Activated CD4-positive, alpha-beta T cell treated with anti-CD3 and anti-CD28 coated beads for 36 hours (primary cell): ENCODE measurements around the gene ARID2. TPM values are rescaled to one million over a fixed set of nuclear protein-coding genes. Genes with fewer than 3 reads are reported as not detected.

ENCODE experiments used
- ATAC-seq: fragments of 200-7000 bp; cut with Tn5 transposase; one replicate; pipeline ENCODE4 v1.10.0; 2021; ENCODE audit warnings: mild to moderate bottlenecking, moderate library complexity
- CTCF ChIA-PET: fragments of 350-600 bp; sonication (Branson Sonifier 250); formaldehyde crosslinking; loops from one replicate; lab custom pipeline; 2021; ENCODE audit warnings: antibody characterized with exemption; lab: Charles Lee
- POLR2A ChIA-PET: fragments of 350-600 bp; sonication (Branson Sonifier 250); formaldehyde crosslinking; loops from one replicate; lab custom pipeline; 2021; ENCODE audit warnings: antibody characterized with exemption, inconsistent platforms; lab: Charles Lee
- DNase-seq: peaks from one replicate; pipeline ENCODE4 v3.0.0-alpha.2; 2020
- H3K27ac Mint-ChIP-seq: one replicate; pipeline ENCODE4 v1.8.0; 2021; ENCODE audit warnings: mixed read lengths
- H3K27me3 Mint-ChIP-seq: one replicate; pipeline ENCODE4 v1.8.0; 2021; ENCODE audit warnings: mixed read lengths
- H3K36me3 Mint-ChIP-seq: one replicate; pipeline ENCODE4 v1.8.0; 2021; ENCODE audit warnings: low read depth, mixed read lengths
- H3K4me1 Mint-ChIP-seq: one replicate; pipeline ENCODE4 v1.8.0; 2021; ENCODE audit warnings: mixed read lengths
- H3K4me3 Mint-ChIP-seq: one replicate; pipeline ENCODE4 v1.8.0; 2021; ENCODE audit warnings: mild to moderate bottlenecking, moderate library complexity, mixed read lengths
- H3K9me3 Mint-ChIP-seq: one replicate; pipeline ENCODE4 v1.8.0; 2021; ENCODE audit warnings: low read depth, mixed read lengths
- intact Hi-C, 2 experiments: fragments of 100-400 bp; cut with DNase I in 1 of 2; cut with micrococcal nuclease in 1 of 2; formaldehyde crosslinking; loops; one replicate each; pipeline versions ENCODE4 v1.14.2 to v1.15.1; 2022 to 2024; cut with DNase I, micrococcal nuclease
- total RNA-seq, 2 experiments: library from RNA; stranded (reverse); gene quantifications; one replicate each; pipeline ENCODE4 v1.2.3, GENCODE V29; 2021

The ARID2 gene
- total RNA-seq, 2 experiments from 2014 or later = 24.2 to 28.2 TPM

GRCh38 chr12:45803111-45803510, 73.6 kb downstream of the ARID2 start:
- H3K9me3 Mint-ChIP-seq = no peaks in the 10 kb centered on the region
- no peaks in the 10 kb centered on the region for H3K27me3 Mint-ChIP-seq
- peaks cover 13% of the 10 kb centered on the region for H3K36me3 Mint-ChIP-seq
- no peak overlapping the region for H3K4me3 Mint-ChIP-seq
- ATAC-seq (no peak), DNase-seq (no peak)
- ChIA-PET POLR2A (no interaction called here), CTCF (interaction anchor here (0.9 kb wide), 1 partner anchor 20 kb away, joined by 4 read pairs; no protein-coding TSS in a partner anchor)
- intact Hi-C loops = no loop called here
- peaks cover 50% of the 10 kb centered on the region for H3K4me1 Mint-ChIP-seq
- no peak overlapping the region for H3K27ac Mint-ChIP-seq

GRCh38 chr12:45816652-45817051, 87.1 kb downstream of the ARID2 start:
- H3K27me3 Mint-ChIP-seq = no peaks in the 10 kb centered on the region
- no peak for DNase-seq
- H3K36me3 Mint-ChIP-seq = peaks cover 31% of the 10 kb centered on the region
- no peaks in the 10 kb centered on the region for H3K4me1 Mint-ChIP-seq
- H3K4me3 Mint-ChIP-seq = no peak overlapping the region
- POLR2A ChIA-PET = no interaction called here
- intact Hi-C loops = no loop called here
- no peak overlapping the region for H3K27ac Mint-ChIP-seq
- ATAC-seq = no peak
- H3K9me3 Mint-ChIP-seq = no peaks in the 10 kb centered on the region
- CTCF ChIA-PET = no interaction called here

GRCh38 chr12:45827974-45828373, 98.5 kb downstream of the ARID2 start:
- DNase-seq = no peak
- no peak for ATAC-seq
- CTCF ChIA-PET = interaction anchor here (0.7 kb wide), 1 partner anchor 116 kb away, joined by 3 read pairs; no protein-coding TSS in a partner anchor
- H3K4me1 Mint-ChIP-seq = no peaks in the 10 kb centered on the region
- no peak overlapping the region for H3K4me3 Mint-ChIP-seq
- POLR2A ChIA-PET = no interaction called here
- intact Hi-C loops = no loop called here
- no peaks in the 10 kb centered on the region for H3K27me3 Mint-ChIP-seq
- H3K9me3 Mint-ChIP-seq = peaks cover 5% of the 10 kb centered on the region
- no peak overlapping the region for H3K27ac Mint-ChIP-seq
- peaks cover 46% of the 10 kb centered on the region for H3K36me3 Mint-ChIP-seq

- DNase-seq (no peak), ATAC-seq (no peak)
- ChIA-PET CTCF (interaction anchor here (1.1 kb wide), 1 partner anchor 24 kb away, joined by 3 read pairs; no protein-coding TSS in a partner anchor), POLR2A (no interaction called here)
- intact Hi-C loops = no loop called here
- no peak overlapping the region for H3K27ac Mint-ChIP-seq
- peaks cover 43% of the 10 kb centered on the region for H3K36me3 Mint-ChIP-seq
- no peaks in the 10 kb centered on the region for H3K27me3 Mint-ChIP-seq
- peaks cover 5% of the 10 kb centered on the region for H3K9me3 Mint-ChIP-seq
- H3K4me1 Mint-ChIP-seq = peaks cover 2% of the 10 kb centered on the region
- no peak overlapping the region for H3K4me3 Mint-ChIP-seq
Observed at GRCh38 chr12:45828402-45828801, 98.9 kb downstream of the ARID2 start.

GRCh38 chr12:45831590-45831989, 102.1 kb downstream of the ARID2 start:
- ATAC-seq (no peak), DNase-seq (no peak)
- ChIA-PET POLR2A (no interaction called here), CTCF (no interaction called here)
- Mint-ChIP-seq H3K4me3 (no peak overlapping the region), H3K4me1 (peaks cover 2% of the 10 kb centered on the region), H3K36me3 (peaks cover 39% of the 10 kb centered on the region), H3K27me3 (no peaks in the 10 kb centered on the region), H3K9me3 (peaks cover 5% of the 10 kb centered on the region), H3K27ac (no peak overlapping the region)
- intact Hi-C loops = no loop called here

GRCh38 chr12:45833401-45833800, 103.9 kb downstream of the ARID2 start:
- H3K36me3 Mint-ChIP-seq = peaks cover 36% of the 10 kb centered on the region
- no peaks in the 10 kb centered on the region for H3K27me3 Mint-ChIP-seq
- ChIA-PET CTCF (interaction anchor here (0.9 to 1.0 kb wide), 2 partner anchors 24 to 106 kb away, joined by 3 read pairs; no protein-coding TSS in a partner anchor), POLR2A (no interaction called here)
- ATAC-seq = no peak
- H3K4me3 Mint-ChIP-seq = no peak overlapping the region
- no peak overlapping the region for H3K27ac Mint-ChIP-seq
- no peak for DNase-seq
- intact Hi-C loops = no loop called here
- peaks cover 2% of the 10 kb centered on the region for H3K4me1 Mint-ChIP-seq
- H3K9me3 Mint-ChIP-seq = peaks cover 5% of the 10 kb centered on the region

GRCh38 chr12:45834809-45835208, 105.3 kb downstream of the ARID2 start:
- H3K36me3 Mint-ChIP-seq = peaks cover 39% of the 10 kb centered on the region
- intact Hi-C loops = no loop called here
- H3K4me1 Mint-ChIP-seq = peaks cover 2% of the 10 kb centered on the region
- H3K27me3 Mint-ChIP-seq = no peaks in the 10 kb centered on the region
- ATAC-seq (no peak), DNase-seq (no peak)
- CTCF ChIA-PET = no interaction called here
- POLR2A ChIA-PET = no interaction called here
- H3K9me3 Mint-ChIP-seq = peaks cover 5% of the 10 kb centered on the region
- no peak overlapping the region for H3K4me3 Mint-ChIP-seq
- H3K27ac Mint-ChIP-seq = no peak overlapping the region

DNA sequence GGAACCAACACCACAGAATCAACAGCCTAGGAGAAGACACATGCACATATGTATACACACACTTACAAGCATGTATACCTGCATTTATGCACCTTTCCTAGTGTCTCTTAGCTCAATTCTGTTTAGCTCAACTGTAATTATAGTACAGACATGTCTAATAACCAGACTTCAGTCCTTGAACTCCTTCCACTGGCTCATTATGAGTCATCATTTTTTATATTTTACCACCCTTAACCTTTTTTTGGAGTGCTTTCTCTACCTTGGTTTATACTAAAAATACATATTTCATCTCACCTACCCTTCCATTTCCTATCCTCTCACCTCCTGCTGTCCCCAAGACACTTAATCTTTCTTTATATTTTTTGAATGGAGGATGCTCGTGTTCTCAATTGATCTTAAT, 110.4 kb downstream of the ARID2 start:
- ATAC-seq (no peak), DNase-seq (no peak)
- no peak overlapping the region for H3K4me3 Mint-ChIP-seq
- H3K27me3 Mint-ChIP-seq = no peaks in the 10 kb centered on the region
- H3K9me3 Mint-ChIP-seq = no peaks in the 10 kb centered on the region
- H3K27ac Mint-ChIP-seq = no peak overlapping the region
- intact Hi-C loops = no loop called here
- H3K36me3 Mint-ChIP-seq = peaks cover 31% of the 10 kb centered on the region
- POLR2A ChIA-PET = no interaction called here
- CTCF ChIA-PET = no interaction called here
- H3K4me1 Mint-ChIP-seq = peaks cover 5% of the 10 kb centered on the region

DNA sequence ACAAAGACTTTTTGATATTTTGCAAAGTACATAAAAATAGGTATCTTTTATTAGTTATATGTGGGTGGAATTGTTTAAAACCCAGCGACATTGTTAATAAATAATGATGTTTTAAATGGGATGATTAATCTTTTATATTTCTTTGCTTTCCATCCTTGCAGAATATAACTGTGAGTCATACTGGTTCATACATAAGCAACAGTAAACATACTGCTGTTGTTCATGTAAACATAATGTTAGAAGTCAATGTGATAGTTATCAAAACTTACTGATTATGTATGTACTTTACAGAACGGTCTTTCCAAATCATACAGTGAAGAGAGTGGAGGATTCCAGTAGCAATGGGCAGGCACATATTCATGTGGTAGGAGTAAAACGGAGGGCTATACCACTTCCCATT, 119.8 kb downstream of the ARID2 start:
- CTCF ChIA-PET = no interaction called here
- peaks cover 46% of the 10 kb centered on the region for H3K36me3 Mint-ChIP-seq
- H3K9me3 Mint-ChIP-seq = no peaks in the 10 kb centered on the region
- H3K4me3 Mint-ChIP-seq = no peak overlapping the region
- POLR2A ChIA-PET = no interaction called here
- ATAC-seq (no peak), DNase-seq (no peak)
- intact Hi-C loops = no loop called here
- no peak overlapping the region for H3K27ac Mint-ChIP-seq
- no peaks in the 10 kb centered on the region for H3K4me1 Mint-ChIP-seq
- no peaks in the 10 kb centered on the region for H3K27me3 Mint-ChIP-seq

GRCh38 chr12:45850302-45850701, 120.8 kb downstream of the ARID2 start:
- no peaks in the 10 kb centered on the region for H3K4me1 Mint-ChIP-seq
- H3K36me3 Mint-ChIP-seq = peaks cover 46% of the 10 kb centered on the region
- H3K27me3 Mint-ChIP-seq = no peaks in the 10 kb centered on the region
- POLR2A ChIA-PET = no interaction called here
- DNase-seq (no peak), ATAC-seq (no peak)
- H3K9me3 Mint-ChIP-seq = no peaks in the 10 kb centered on the region
- H3K27ac Mint-ChIP-seq = no peak overlapping the region
- intact Hi-C loops = no loop called here
- no peak overlapping the region for H3K4me3 Mint-ChIP-seq
- CTCF ChIA-PET = interaction anchor here (0.7 to 1.1 kb wide), 2 partner anchors 307 to 485 kb away, joined by 3 read pairs; no protein-coding TSS in a partner anchor

GRCh38 chr12:45852508-45852907, 123.0 kb downstream of the ARID2 start:
- no peaks in the 10 kb centered on the region for H3K4me1 Mint-ChIP-seq
- no peak overlapping the region for H3K27ac Mint-ChIP-seq
- H3K27me3 Mint-ChIP-seq = no peaks in the 10 kb centered on the region
- H3K36me3 Mint-ChIP-seq = peaks cover 43% of the 10 kb centered on the region
- ChIA-PET CTCF (no interaction called here), POLR2A (no interaction called here)
- no peak overlapping the region for H3K4me3 Mint-ChIP-seq
- no peaks in the 10 kb centered on the region for H3K9me3 Mint-ChIP-seq
- intact Hi-C loops = no loop called here
- ATAC-seq = no peak
- DNase-seq = no peak

GRCh38 chr12:45853550-45853949, 124.0 kb downstream of the ARID2 start:
- Mint-ChIP-seq H3K27me3 (no peaks in the 10 kb centered on the region), H3K27ac (no peak overlapping the region), H3K4me3 (no peak overlapping the region), H3K36me3 (peaks cover 38% of the 10 kb centered on the region), H3K9me3 (no peaks in the 10 kb centered on the region), H3K4me1 (no peaks in the 10 kb centered on the region)
- CTCF ChIA-PET = no interaction called here
- no peak for ATAC-seq
- POLR2A ChIA-PET = no interaction called here
- intact Hi-C loops = no loop called here
- DNase-seq = no peak
